Ovary (tissue), 3 donors: Measurements from ENCODE around the gene GNB1.

ENCODE experiments used
- POLR2A ChIP-seq: fragments of 450-650 bp; IDR thresholded peaks from one replicate; pipeline ENCODE4 v1.6.1; 2017; ENCODE audit warnings: antibody characterized with exemption, mild to moderate bottlenecking, moderate library complexity
- TF ChIP-seq, protein P1 (sequence below), 3 donors: fragments of 450-650 bp in 2 of 3; fragments of 200-600 bp in 1 of 3; IDR thresholded peaks; one replicate each; pipeline versions ENCODE4 v1.5.1 to v1.8.0; 2016 to 2022; ENCODE audit warnings: antibody characterized with exemption in 3 of 3, mild to moderate bottlenecking in 1 of 3
- donor health status: DM: no; HTN: no; CAD: no.

DNA sequence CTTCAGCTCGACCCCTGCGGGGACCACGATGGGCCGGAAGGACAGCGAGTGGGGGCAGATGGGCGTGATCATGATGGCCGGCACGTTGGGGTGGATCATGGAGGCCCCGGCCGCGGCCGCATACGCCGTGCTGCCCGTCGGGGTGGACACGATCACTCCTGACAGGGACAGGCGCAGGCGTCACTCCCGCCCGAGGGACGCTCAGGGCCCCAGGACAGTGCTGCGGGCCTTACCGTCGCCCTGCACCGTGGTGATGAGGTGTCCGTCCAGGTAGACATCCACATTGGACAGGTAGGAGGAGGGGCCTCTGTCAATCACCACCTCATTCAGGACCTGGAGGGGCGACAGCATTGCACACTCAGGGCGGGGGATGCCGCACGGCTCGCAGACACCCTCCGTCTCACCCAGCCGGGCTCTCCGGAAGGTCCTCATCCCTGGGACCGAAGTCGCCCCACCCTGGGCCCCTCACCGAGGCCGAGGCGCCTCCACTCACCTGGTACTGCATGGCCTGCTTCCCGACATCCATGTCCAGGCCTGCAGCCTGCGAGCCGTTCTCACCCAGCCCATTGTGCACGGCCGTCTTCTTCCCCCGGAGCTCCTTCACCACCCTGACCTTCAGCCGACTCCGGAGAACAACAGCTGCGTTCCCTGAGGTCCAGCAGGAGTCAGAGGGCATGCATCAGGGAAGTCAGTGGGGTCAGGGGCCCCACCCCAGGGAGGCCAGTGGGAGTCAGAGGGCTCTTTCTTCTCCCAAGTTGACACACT, 136.7 kb downstream of the GNB1 start:
- TF ChIP-seq, protein P1, sequence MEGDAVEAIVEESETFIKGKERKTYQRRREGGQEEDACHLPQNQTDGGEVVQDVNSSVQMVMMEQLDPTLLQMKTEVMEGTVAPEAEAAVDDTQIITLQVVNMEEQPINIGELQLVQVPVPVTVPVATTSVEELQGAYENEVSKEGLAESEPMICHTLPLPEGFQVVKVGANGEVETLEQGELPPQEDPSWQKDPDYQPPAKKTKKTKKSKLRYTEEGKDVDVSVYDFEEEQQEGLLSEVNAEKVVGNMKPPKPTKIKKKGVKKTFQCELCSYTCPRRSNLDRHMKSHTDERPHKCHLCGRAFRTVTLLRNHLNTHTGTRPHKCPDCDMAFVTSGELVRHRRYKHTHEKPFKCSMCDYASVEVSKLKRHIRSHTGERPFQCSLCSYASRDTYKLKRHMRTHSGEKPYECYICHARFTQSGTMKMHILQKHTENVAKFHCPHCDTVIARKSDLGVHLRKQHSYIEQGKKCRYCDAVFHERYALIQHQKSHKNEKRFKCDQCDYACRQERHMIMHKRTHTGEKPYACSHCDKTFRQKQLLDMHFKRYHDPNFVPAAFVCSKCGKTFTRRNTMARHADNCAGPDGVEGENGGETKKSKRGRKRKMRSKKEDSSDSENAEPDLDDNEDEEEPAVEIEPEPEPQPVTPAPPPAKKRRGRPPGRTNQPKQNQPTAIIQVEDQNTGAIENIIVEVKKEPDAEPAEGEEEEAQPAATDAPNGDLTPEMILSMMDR (IDR thresholded peaks at IDR 0.05), result no peak
- no peak for TF ChIP-seq POLR2A
